Measurements from ENCODE around the gene MACROD1. TPM values are rescaled to one million over a fixed set of nuclear protein-coding genes. Genes with fewer than 3 reads are reported as not detected.

MACROD1 gene
- polyA plus RNA-seq, 2 donors, result 25.6 to 75.6 TPM

- H3K36me3 ChIP-seq (ENCODE audit: control insufficient read depth in 2 of 2, insufficient read depth in 2 of 2, low read length in 1 of 2), result peaks cover 0 to 9% of the 10 kb centered on the region in 2 donors
- no peak overlapping the region for H3K27ac ChIP-seq (ENCODE audit: low read depth in 2 of 2, low read length in 1 of 2)
- WGBS, 2 donors, result 91 to 92% methylated on average over 32 of the region's 32 CpGs
- H3K4me1 ChIP-seq (ENCODE audit: control insufficient read depth in 2 of 2, insufficient read depth in 2 of 2, low read length in 1 of 2), result peaks cover 2 to 13% of the 10 kb centered on the region in 2 donors
- no peak overlapping the region for H3K4me3 ChIP-seq (ENCODE audit: low read depth in 1 of 2, low read length in 2 of 2)
- H3K9me3 ChIP-seq (ENCODE audit: control insufficient read depth in 2 of 2, insufficient read depth in 1 of 2, low read depth in 1 of 2, low read length in 1 of 2), result peaks cover 0 to 7% of the 10 kb centered on the region in 2 donors
- no peaks in the 10 kb centered on the region for H3K27me3 ChIP-seq (ENCODE audit: control insufficient read depth in 1 of 2, insufficient read depth in 2 of 2, low read length in 2 of 2)
These were observed 48.0 kb downstream of the MACROD1 start for GRCh38 chr11:64117763-64118459.

- Histone ChIP-seq H3K27me3 (ENCODE audit: control insufficient read depth in 1 of 2, insufficient read depth in 2 of 2, low read length in 2 of 2) (no peaks in the 10 kb centered on the region), H3K36me3 (ENCODE audit: control insufficient read depth in 2 of 2, insufficient read depth in 2 of 2, low read length in 1 of 2) (peaks cover 0 to 9% of the 10 kb centered on the region in 2 donors), H3K4me1 (ENCODE audit: control insufficient read depth in 2 of 2, insufficient read depth in 2 of 2, low read length in 1 of 2) (peaks cover 0 to 3% of the 10 kb centered on the region in 2 donors), H3K27ac (ENCODE audit: low read depth in 2 of 2, low read length in 1 of 2) (no peak overlapping the region), H3K9me3 (ENCODE audit: control insufficient read depth in 2 of 2, insufficient read depth in 1 of 2, low read depth in 1 of 2, low read length in 1 of 2) (peaks cover 0 to 7% of the 10 kb centered on the region in 2 donors), H3K4me3 (ENCODE audit: low read depth in 1 of 2, low read length in 2 of 2) (no peak overlapping the region)
- WGBS, 2 donors, result 86 to 87% methylated on average over 47 of the region's 47 CpGs
These were observed 50.1 kb downstream of the MACROD1 start for GRCh38 chr11:64115531-64116522.

GRCh38 chr11:64114231-64114630 is 51.7 kb downstream of the MACROD1 start:
- H3K36me3 ChIP-seq (ENCODE audit: control insufficient read depth in 2 of 2, insufficient read depth in 2 of 2, low read length in 1 of 2), result peaks cover 0 to 9% of the 10 kb centered on the region in 2 donors
- H3K27ac ChIP-seq (ENCODE audit: low read depth in 2 of 2, low read length in 1 of 2), result no peak overlapping the region
- H3K4me1 ChIP-seq (ENCODE audit: control insufficient read depth in 2 of 2, insufficient read depth in 2 of 2, low read length in 1 of 2), result no peaks in the 10 kb centered on the region
- 97% methylated on average over 2 of the region's 2 CpGs for WGBS, 2 donors
- peaks cover 0 to 7% of the 10 kb centered on the region in 2 donors for H3K9me3 ChIP-seq (ENCODE audit: control insufficient read depth in 2 of 2, insufficient read depth in 1 of 2, low read depth in 1 of 2, low read length in 1 of 2)
- no peaks in the 10 kb centered on the region for H3K27me3 ChIP-seq (ENCODE audit: control insufficient read depth in 1 of 2, insufficient read depth in 2 of 2, low read length in 2 of 2)
- no peak overlapping the region for H3K4me3 ChIP-seq (ENCODE audit: low read depth in 1 of 2, low read length in 2 of 2)

- H3K27me3 ChIP-seq (ENCODE audit: control insufficient read depth in 1 of 2, insufficient read depth in 2 of 2, low read length in 2 of 2), result no peaks in the 10 kb centered on the region
- 94 to 95% methylated on average over 2 of the region's 2 CpGs for WGBS, 2 donors
- peaks cover 0 to 7% of the 10 kb centered on the region in 2 donors for H3K9me3 ChIP-seq (ENCODE audit: control insufficient read depth in 2 of 2, insufficient read depth in 1 of 2, low read depth in 1 of 2, low read length in 1 of 2)
- H3K27ac ChIP-seq (ENCODE audit: low read depth in 2 of 2, low read length in 1 of 2), result no peak overlapping the region
- no peak overlapping the region for H3K4me3 ChIP-seq (ENCODE audit: low read depth in 1 of 2, low read length in 2 of 2)
- no peaks in the 10 kb centered on the region for H3K4me1 ChIP-seq (ENCODE audit: control insufficient read depth in 2 of 2, insufficient read depth in 2 of 2, low read length in 1 of 2)
- peaks cover 0 to 9% of the 10 kb centered on the region in 2 donors for H3K36me3 ChIP-seq (ENCODE audit: control insufficient read depth in 2 of 2, insufficient read depth in 2 of 2, low read length in 1 of 2)
These were observed 52.5 kb downstream of the MACROD1 start for GRCh38 chr11:64113462-64113780.

GRCh38 chr11:64112771-64113461 is 53.0 kb downstream of the MACROD1 start:
- H3K4me1 ChIP-seq (ENCODE audit: control insufficient read depth in 2 of 2, insufficient read depth in 2 of 2, low read length in 1 of 2), result no peaks in the 10 kb centered on the region
- H3K27ac ChIP-seq (ENCODE audit: low read depth in 2 of 2, low read length in 1 of 2), result no peak overlapping the region
- no peaks in the 10 kb centered on the region for H3K27me3 ChIP-seq (ENCODE audit: control insufficient read depth in 1 of 2, insufficient read depth in 2 of 2, low read length in 2 of 2)
- WGBS, 2 donors, result 59 to 72% methylated on average over 3 of the region's 3 CpGs
- H3K9me3 ChIP-seq (ENCODE audit: control insufficient read depth in 2 of 2, insufficient read depth in 1 of 2, low read depth in 1 of 2, low read length in 1 of 2), result peaks cover 0 to 7% of the 10 kb centered on the region in 2 donors
- peaks cover 0 to 9% of the 10 kb centered on the region in 2 donors for H3K36me3 ChIP-seq (ENCODE audit: control insufficient read depth in 2 of 2, insufficient read depth in 2 of 2, low read length in 1 of 2)
- H3K4me3 ChIP-seq (ENCODE audit: low read depth in 1 of 2, low read length in 2 of 2), result no peak overlapping the region

GRCh38 chr11:64110465-64111375 is 55.2 kb downstream of the MACROD1 start:
- no peak overlapping the region for H3K4me3 ChIP-seq (ENCODE audit: low read depth in 1 of 2, low read length in 2 of 2)
- peaks cover 0 to 4% of the 10 kb centered on the region in 2 donors for H3K9me3 ChIP-seq (ENCODE audit: control insufficient read depth in 2 of 2, insufficient read depth in 1 of 2, low read depth in 1 of 2, low read length in 1 of 2)
- no peaks in the 10 kb centered on the region for H3K36me3 ChIP-seq (ENCODE audit: control insufficient read depth in 2 of 2, insufficient read depth in 2 of 2, low read length in 1 of 2)
- WGBS, 2 donors, result 77 to 79% methylated on average over 21 of the region's 21 CpGs
- no peaks in the 10 kb centered on the region for H3K4me1 ChIP-seq (ENCODE audit: control insufficient read depth in 2 of 2, insufficient read depth in 2 of 2, low read length in 1 of 2)
- H3K27ac ChIP-seq (ENCODE audit: low read depth in 2 of 2, low read length in 1 of 2), result no peak overlapping the region
- H3K27me3 ChIP-seq (ENCODE audit: control insufficient read depth in 1 of 2, insufficient read depth in 2 of 2, low read length in 2 of 2), result no peaks in the 10 kb centered on the region

GRCh38 chr11:64109332-64109731 is 56.6 kb downstream of the MACROD1 start:
- Histone ChIP-seq H3K4me1 (ENCODE audit: control insufficient read depth in 2 of 2, insufficient read depth in 2 of 2, low read length in 1 of 2) (no peaks in the 10 kb centered on the region), H3K27me3 (ENCODE audit: control insufficient read depth in 1 of 2, insufficient read depth in 2 of 2, low read length in 2 of 2) (no peaks in the 10 kb centered on the region), H3K9me3 (ENCODE audit: control insufficient read depth in 2 of 2, insufficient read depth in 1 of 2, low read depth in 1 of 2, low read length in 1 of 2) (peaks cover 0 to 2% of the 10 kb centered on the region in 2 donors), H3K36me3 (ENCODE audit: control insufficient read depth in 2 of 2, insufficient read depth in 2 of 2, low read length in 1 of 2) (no peaks in the 10 kb centered on the region), H3K4me3 (ENCODE audit: low read depth in 1 of 2, low read length in 2 of 2) (no peak overlapping the region), H3K27ac (ENCODE audit: low read depth in 2 of 2, low read length in 1 of 2) (no peak overlapping the region)
- 93 to 94% methylated on average over 8 of the region's 8 CpGs for WGBS, 2 donors

- H3K9me3 ChIP-seq (ENCODE audit: control insufficient read depth in 2 of 2, insufficient read depth in 1 of 2, low read depth in 1 of 2, low read length in 1 of 2), result no peaks in the 10 kb centered on the region
- no peaks in the 10 kb centered on the region for H3K27me3 ChIP-seq (ENCODE audit: control insufficient read depth in 1 of 2, insufficient read depth in 2 of 2, low read length in 2 of 2)
- peaks cover 0 to 2% of the 10 kb centered on the region in 2 donors for H3K4me1 ChIP-seq (ENCODE audit: control insufficient read depth in 2 of 2, insufficient read depth in 2 of 2, low read length in 1 of 2)
- H3K36me3 ChIP-seq (ENCODE audit: control insufficient read depth in 2 of 2, insufficient read depth in 2 of 2, low read length in 1 of 2), result no peaks in the 10 kb centered on the region
- WGBS, 2 donors, result 76 to 82% methylated on average over 9 of the region's 9 CpGs
- H3K27ac ChIP-seq (ENCODE audit: low read depth in 2 of 2, low read length in 1 of 2), result no peak overlapping the region
- no peak overlapping the region for H3K4me3 ChIP-seq (ENCODE audit: low read depth in 1 of 2, low read length in 2 of 2)
These were observed 58.6 kb downstream of the MACROD1 start for GRCh38 chr11:64107303-64107702.
